CD14-positive monocyte (primary cell): ENCODE results near the gene FBLIM1. TPM values are rescaled to one million over a fixed set of nuclear protein-coding genes. Genes with fewer than 3 reads are reported as not detected.

ENCODE experiments used
- DNase-seq, 3 donors: peaks; one replicate each; pipeline ENCODE4 v3.0.0-alpha.2; 2011 to 2022
- H2AFZ ChIP-seq: 2 replicates; pipeline ENCODE4 v1.6.0; 2012; ENCODE audit warnings: mild to moderate bottlenecking, low read depth, low read length, inconsistent platforms; ENCODE audit not compliant: insufficient read depth, poor library complexity, severe bottlenecking
- H3K27ac ChIP-seq, 2 donors: 1 replicate in 1 of 2; 2 replicates in 1 of 2; pipeline ENCODE4 v1.5.1; 2012 to 2013; ENCODE audit warnings: low read length in 2 of 2, control low read depth in 1 of 2, inconsistent platforms in 1 of 2, low read depth in 1 of 2, mild to moderate bottlenecking in 1 of 2
- H3K27me3 ChIP-seq, 2 donors: one replicate each; pipeline versions ENCODE4 v1.6.0 to v1.6.1; 2011 to 2013; ENCODE audit warnings: low read length in 2 of 2; ENCODE audit not compliant: control insufficient read depth in 2 of 2, insufficient read depth in 2 of 2
- H3K36me3 ChIP-seq, 2 donors: replicated peaks in 1 of 2; 1 replicate in 1 of 2; 2 replicates in 1 of 2; pipeline versions ENCODE4 v1.5.1 to v1.6.1; 2012 to 2013; ENCODE audit warnings: low read length in 2 of 2, control low read depth in 1 of 2, inconsistent platforms in 1 of 2, mild to moderate bottlenecking in 1 of 2; ENCODE audit not compliant: insufficient read depth in 2 of 2, control insufficient read depth in 1 of 2
- H3K4me1 ChIP-seq, 2 donors: 1 replicate in 1 of 2; 2 replicates in 1 of 2; pipeline versions ENCODE4 v1.5.1 to v1.6.1; 2012 to 2013; ENCODE audit warnings: low read length in 2 of 2, control low read depth in 1 of 2, inconsistent platforms in 1 of 2, mild to moderate bottlenecking in 1 of 2, moderate library complexity in 1 of 2; ENCODE audit not compliant: insufficient read depth in 2 of 2, control insufficient read depth in 1 of 2
- H3K4me2 ChIP-seq: replicated peaks from 2 replicates; pipeline ENCODE3; 2012; ENCODE audit warnings: low read length, moderate library complexity, mild to moderate bottlenecking; ENCODE audit not compliant: poor library complexity, severe bottlenecking; ENCODE audit errors: extremely low read depth
- H3K4me3 ChIP-seq, 3 experiments: fragments of 200-600 bp in 1 of 3; sonication (generic) in 1 of 3; replicated peaks in 1 of 3; 1 replicate in 2 of 3; 2 replicates in 1 of 3; pipeline ENCODE4 v1.5.1; 2011 to 2013; ENCODE audit warnings: low read length in 3 of 3, mild to moderate bottlenecking in 3 of 3, control low read depth in 2 of 3, low read depth in 2 of 3, inconsistent platforms in 1 of 3, moderate library complexity in 1 of 3
- H3K79me2 ChIP-seq: 2 replicates; pipeline ENCODE4 v1.6.0; 2012; ENCODE audit warnings: mild to moderate bottlenecking, control low read depth, inconsistent platforms, low read length, moderate library complexity; ENCODE audit not compliant: insufficient read depth
- H3K9ac ChIP-seq: 2 replicates; pipeline ENCODE4 v1.6.0; 2017; ENCODE audit warnings: low read length, mild to moderate bottlenecking; ENCODE audit not compliant: insufficient read depth, poor library complexity, severe bottlenecking
- H3K9me3 ChIP-seq, 2 donors: replicated peaks in 1 of 2; 1 replicate in 1 of 2; 2 replicates in 1 of 2; pipeline versions ENCODE4 v1.5.1 to v1.6.1; 2012 to 2013; ENCODE audit warnings: low read length in 2 of 2, control low read depth in 1 of 2; ENCODE audit not compliant: control insufficient read depth in 1 of 2, insufficient read depth in 1 of 2
- H4K20me1 ChIP-seq: 2 replicates; pipeline ENCODE4 v1.6.0; 2012; ENCODE audit warnings: mild to moderate bottlenecking, low read length, control low read depth, moderate library complexity; ENCODE audit not compliant: insufficient read depth
- H3K27ac Mint-ChIP-seq, 7 donors: one replicate each; pipeline ENCODE4 v1.8.0; 2020; ENCODE audit warnings: mild to moderate bottlenecking in 7 of 7, mixed read lengths in 7 of 7, moderate library complexity in 6 of 7, inconsistent platforms in 2 of 7
- H3K27me3 Mint-ChIP-seq, 3 donors: one replicate each; pipeline ENCODE4 v1.8.0; 2021 to 2022; ENCODE audit warnings: low read depth in 3 of 3, mild to moderate bottlenecking in 3 of 3, mixed read lengths in 3 of 3, moderate library complexity in 3 of 3, inconsistent platforms in 1 of 3
- H3K36me3 Mint-ChIP-seq, 2 donors: one replicate each; pipeline ENCODE4 v1.8.0; 2020; ENCODE audit warnings: mixed read lengths in 2 of 2, inconsistent platforms in 1 of 2, mild to moderate bottlenecking in 1 of 2
- H3K4me1 Mint-ChIP-seq: one replicate; pipeline ENCODE4 v1.8.0; 2020; ENCODE audit warnings: mild to moderate bottlenecking, mixed read lengths
- H3K4me3 Mint-ChIP-seq, 2 donors: one replicate each; pipeline ENCODE4 v1.8.0; 2020; ENCODE audit warnings: mild to moderate bottlenecking in 2 of 2, mixed read lengths in 2 of 2, moderate library complexity in 1 of 2
- H3K9me3 Mint-ChIP-seq, 7 donors: one replicate each; pipeline ENCODE4 v1.8.0; 2020 to 2022; ENCODE audit warnings: mixed read lengths in 7 of 7, mild to moderate bottlenecking in 6 of 7, moderate library complexity in 6 of 7, inconsistent platforms in 2 of 7
- WGBS: methylation state at CpG from one replicate; pipeline ENCODE4 v1.1.5; 2013; ENCODE audit warnings: missing lambda C conversion rate; ENCODE audit not compliant: insufficient coverage; 5-methylcytosine and 5-hydroxymethylcytosine counted together
- intact Hi-C, 2 donors: fragments of 100-400 bp; cut with micrococcal nuclease; formaldehyde crosslinking; loops; one replicate each; pipeline versions ENCODE4 v1.15.0 to v1.15.1; 2023
- polyA plus RNA-seq, 3 donors: library from polyadenylated mRNA; depleted of rRNA in 1 of 3; unstranded in 2 of 3; stranded (reverse) in 1 of 3; fragments of 300-500 nt in 2 of 3; fragments of >200 nt in 1 of 3; fragmentation: Illumina TruSeq in 2 of 3; gene quantifications; 1 replicate in 2 of 3; 2 replicates in 1 of 3; pipeline ENCODE4 v1.2.3, GENCODE V29; 2012 to 2021
- TF ChIP-seq, protein P1 (sequence below): fragments of 200-600 bp; IDR thresholded peaks from one replicate; pipeline ENCODE4 v1.8.0; 2022; ENCODE audit warnings: antibody characterized with exemption, mild to moderate bottlenecking

Gene FBLIM1
- polyA plus RNA-seq, 3 donors: not detected

DNA sequence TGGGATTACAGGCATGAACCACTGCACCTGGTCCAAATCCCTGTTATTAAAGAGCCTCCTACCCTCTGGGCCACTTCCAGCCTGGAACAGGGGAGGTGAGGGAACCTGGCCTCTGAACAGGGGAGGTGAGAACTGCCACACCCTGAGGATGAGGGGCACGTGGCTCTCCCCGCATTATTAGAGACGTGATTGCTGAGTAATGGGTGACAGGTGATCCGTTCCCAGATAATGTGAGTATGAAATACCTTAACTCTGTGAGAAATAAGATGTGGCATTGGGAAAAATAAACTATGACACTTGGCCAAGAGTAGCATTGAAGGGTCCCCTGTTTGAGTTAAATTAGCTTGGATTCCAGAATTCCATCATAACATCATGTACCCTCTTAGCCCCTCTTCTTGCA, 36.2 kb upstream of the FBLIM1 start:
- DNase-seq: no peak
- TF ChIP-seq, protein P1, sequence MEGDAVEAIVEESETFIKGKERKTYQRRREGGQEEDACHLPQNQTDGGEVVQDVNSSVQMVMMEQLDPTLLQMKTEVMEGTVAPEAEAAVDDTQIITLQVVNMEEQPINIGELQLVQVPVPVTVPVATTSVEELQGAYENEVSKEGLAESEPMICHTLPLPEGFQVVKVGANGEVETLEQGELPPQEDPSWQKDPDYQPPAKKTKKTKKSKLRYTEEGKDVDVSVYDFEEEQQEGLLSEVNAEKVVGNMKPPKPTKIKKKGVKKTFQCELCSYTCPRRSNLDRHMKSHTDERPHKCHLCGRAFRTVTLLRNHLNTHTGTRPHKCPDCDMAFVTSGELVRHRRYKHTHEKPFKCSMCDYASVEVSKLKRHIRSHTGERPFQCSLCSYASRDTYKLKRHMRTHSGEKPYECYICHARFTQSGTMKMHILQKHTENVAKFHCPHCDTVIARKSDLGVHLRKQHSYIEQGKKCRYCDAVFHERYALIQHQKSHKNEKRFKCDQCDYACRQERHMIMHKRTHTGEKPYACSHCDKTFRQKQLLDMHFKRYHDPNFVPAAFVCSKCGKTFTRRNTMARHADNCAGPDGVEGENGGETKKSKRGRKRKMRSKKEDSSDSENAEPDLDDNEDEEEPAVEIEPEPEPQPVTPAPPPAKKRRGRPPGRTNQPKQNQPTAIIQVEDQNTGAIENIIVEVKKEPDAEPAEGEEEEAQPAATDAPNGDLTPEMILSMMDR: no peak
- no peaks in the 10 kb centered on the region for H3K4me1 ChIP-seq
- H3K79me2 ChIP-seq: no peaks in the 10 kb centered on the region
- H3K27ac ChIP-seq: no peak overlapping the region
- peak overlapping the region in 1 of 7 donors; percentile 81 for H3K27ac Mint-ChIP-seq
- peaks cover 42% of the 10 kb centered on the region for H4K20me1 ChIP-seq
- WGBS: 100% methylated on average over 2 of the region's 4 CpGs
- H3K27me3 ChIP-seq: no peaks in the 10 kb centered on the region
- H3K9ac ChIP-seq: no peak overlapping the region
- peaks cover 77 to 100% of the 10 kb centered on the region in 2 donors for H3K36me3 Mint-ChIP-seq
- peaks cover 0 to 2% (median 0%) of the 10 kb centered on the region in 3 donors for H3K27me3 Mint-ChIP-seq
- H3K4me2 ChIP-seq: no peak overlapping the region
- H3K4me1 Mint-ChIP-seq: no peaks in the 10 kb centered on the region
- H3K4me3 ChIP-seq: no peak overlapping the region
- no peaks in the 10 kb centered on the region for H3K9me3 ChIP-seq
- intact Hi-C loops: no loop called here
- H3K36me3 ChIP-seq: peaks cover 89 to 96% of the 10 kb centered on the region in 2 donors
- H3K4me3 Mint-ChIP-seq: no peak overlapping the region
- H2AFZ ChIP-seq: no peak overlapping the region
- H3K9me3 Mint-ChIP-seq: no peaks in the 10 kb centered on the region

GRCh38 chr1:15722836-15723532, 35.6 kb upstream of the FBLIM1 start:
- peaks cover 77 to 100% of the 10 kb centered on the region in 2 donors for H3K36me3 Mint-ChIP-seq
- H3K4me3 ChIP-seq: no peak overlapping the region
- H3K27ac Mint-ChIP-seq: peak overlapping the region in 3 of 7 donors; percentile 0 to 81 (median 71)
- H3K9ac ChIP-seq: no peak overlapping the region
- no peaks in the 10 kb centered on the region for H3K27me3 ChIP-seq
- H3K4me2 ChIP-seq: no peak overlapping the region
- intact Hi-C loops: no loop called here
- no peaks in the 10 kb centered on the region for H3K9me3 Mint-ChIP-seq
- peaks cover 36% of the 10 kb centered on the region for H4K20me1 ChIP-seq
- no peak overlapping the region for H3K4me3 Mint-ChIP-seq
- H2AFZ ChIP-seq: no peak overlapping the region
- WGBS: 93% methylated on average over 4 of the region's 13 CpGs
- DNase-seq: no peak
- TF ChIP-seq, protein P1: no peak
- no peaks in the 10 kb centered on the region for H3K79me2 ChIP-seq
- no peaks in the 10 kb centered on the region for H3K9me3 ChIP-seq
- H3K27ac ChIP-seq: no peak overlapping the region
- H3K4me1 ChIP-seq: no peaks in the 10 kb centered on the region
- peaks cover 89 to 96% of the 10 kb centered on the region in 2 donors for H3K36me3 ChIP-seq
- no peaks in the 10 kb centered on the region for H3K4me1 Mint-ChIP-seq
- H3K27me3 Mint-ChIP-seq: peaks cover 0 to 2% (median 0%) of the 10 kb centered on the region in 3 donors
